Right atrium auricular region (tissue), 2 donors: Measurements from ENCODE around the gene BCL2. TPM values are rescaled to one million over a fixed set of nuclear protein-coding genes. Genes with fewer than 3 reads are reported as not detected.

Source experiments
- DNase-seq: peaks from one replicate; pipeline ENCODE4 v3.0.0-alpha.2; 2019; ENCODE audit warnings: low spot score
- H3K27ac ChIP-seq, 2 donors: fragments of 200-600 bp; sonication (generic); 1 replicate in 1 of 2; 2 replicates in 1 of 2; pipeline ENCODE4 v1.5.1; 2016 to 2019
- H3K27me3 ChIP-seq, 2 donors: fragments of 200-600 bp; sonication (generic); one replicate each; pipeline versions ENCODE4 v1.5.1 to v1.6.0; 2017 to 2019
- H3K36me3 ChIP-seq: fragments of 200-600 bp; sonication (generic); one replicate; pipeline ENCODE4 v1.5.1; 2016
- H3K4me1 ChIP-seq, 2 donors: fragments of 200-600 bp; sonication (generic); one replicate each; pipeline versions ENCODE4 v1.5.1 to v1.6.0; 2017 to 2019
- H3K4me3 ChIP-seq, 2 donors: fragments of 200-600 bp; sonication (generic); 1 replicate in 1 of 2; 2 replicates in 1 of 2; pipeline ENCODE4 v1.5.1; 2017 to 2019; ENCODE audit warnings: mild to moderate bottlenecking in 1 of 2, moderate library complexity in 1 of 2
- H3K9me3 ChIP-seq, 2 donors: fragments of 200-600 bp; sonication (generic); one replicate each; pipeline ENCODE4 v1.5.1; 2019
- total RNA-seq, 2 donors: library from RNA; depleted of rRNA; stranded (reverse); fragments of >200 nt; gene quantifications; one replicate each; pipeline ENCODE4 v1.1.0, GENCODE V29; 2016
- TF ChIP-seq, protein P1 (sequence below), 2 donors: fragments of 200-600 bp; sonication (generic); IDR thresholded peaks; one replicate each; pipeline ENCODE4 v1.5.1; 2019; ENCODE audit warnings: antibody characterized with exemption in 2 of 2

Gene BCL2
- total RNA-seq, 2 donors from 2014 or later, result 6.5 to 8.0 TPM

DNA sequence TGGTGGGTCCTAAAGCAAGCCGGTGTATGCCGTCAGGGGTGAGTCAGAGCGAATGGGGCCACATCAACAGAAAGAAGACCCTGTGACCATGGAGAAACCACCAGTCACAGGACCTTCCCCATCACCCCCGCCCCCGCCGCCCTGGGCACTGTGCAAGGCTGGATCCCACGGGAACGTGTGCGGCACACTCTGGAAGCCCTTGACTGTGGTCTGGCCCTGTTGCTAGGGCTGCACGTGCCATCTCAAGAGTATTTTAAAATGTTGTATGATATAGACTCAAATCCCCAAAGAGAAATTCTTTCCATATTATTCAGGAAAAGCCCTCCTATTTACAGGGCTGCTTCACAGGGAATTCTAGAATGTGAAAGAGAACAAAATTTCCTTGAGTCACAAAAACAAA is 174.8 kb downstream of the BCL2 start:
- H3K9me3 ChIP-seq, result no peaks in the 10 kb centered on the region

GRCh38 chr18:63143330-63143771 is 176.2 kb downstream of the BCL2 start:
- H3K4me1 ChIP-seq, result peaks cover 0 to 34% of the 10 kb centered on the region in 2 donors
- no peaks in the 10 kb centered on the region for H3K27me3 ChIP-seq
- TF ChIP-seq, protein P1, sequence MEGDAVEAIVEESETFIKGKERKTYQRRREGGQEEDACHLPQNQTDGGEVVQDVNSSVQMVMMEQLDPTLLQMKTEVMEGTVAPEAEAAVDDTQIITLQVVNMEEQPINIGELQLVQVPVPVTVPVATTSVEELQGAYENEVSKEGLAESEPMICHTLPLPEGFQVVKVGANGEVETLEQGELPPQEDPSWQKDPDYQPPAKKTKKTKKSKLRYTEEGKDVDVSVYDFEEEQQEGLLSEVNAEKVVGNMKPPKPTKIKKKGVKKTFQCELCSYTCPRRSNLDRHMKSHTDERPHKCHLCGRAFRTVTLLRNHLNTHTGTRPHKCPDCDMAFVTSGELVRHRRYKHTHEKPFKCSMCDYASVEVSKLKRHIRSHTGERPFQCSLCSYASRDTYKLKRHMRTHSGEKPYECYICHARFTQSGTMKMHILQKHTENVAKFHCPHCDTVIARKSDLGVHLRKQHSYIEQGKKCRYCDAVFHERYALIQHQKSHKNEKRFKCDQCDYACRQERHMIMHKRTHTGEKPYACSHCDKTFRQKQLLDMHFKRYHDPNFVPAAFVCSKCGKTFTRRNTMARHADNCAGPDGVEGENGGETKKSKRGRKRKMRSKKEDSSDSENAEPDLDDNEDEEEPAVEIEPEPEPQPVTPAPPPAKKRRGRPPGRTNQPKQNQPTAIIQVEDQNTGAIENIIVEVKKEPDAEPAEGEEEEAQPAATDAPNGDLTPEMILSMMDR (IDR thresholded peaks at IDR 0.05), result no peak
- no peak overlapping the region for H3K4me3 ChIP-seq
- DNase-seq, result no peak
- no peaks in the 10 kb centered on the region for H3K36me3 ChIP-seq
- H3K27ac ChIP-seq, result no peak overlapping the region
- H3K9me3 ChIP-seq, result no peaks in the 10 kb centered on the region

More for the DNA sequence above, 174.8 kb downstream of the BCL2 start:
- no peaks in the 10 kb centered on the region for H3K27me3 ChIP-seq
- H3K27ac ChIP-seq, result no peak overlapping the region
- no peaks in the 10 kb centered on the region for H3K36me3 ChIP-seq
- no peak overlapping the region for H3K4me3 ChIP-seq
- peaks cover 0 to 33% of the 10 kb centered on the region in 2 donors for H3K4me1 ChIP-seq
- TF ChIP-seq, protein P1 (IDR thresholded peaks at IDR 0.05), result no peak
- no peak for DNase-seq

GRCh38 chr18:63142594-63143225 is 176.9 kb downstream of the BCL2 start:
- Histone ChIP-seq H3K9me3 (no peaks in the 10 kb centered on the region), H3K27ac (no peak overlapping the region), H3K36me3 (no peaks in the 10 kb centered on the region), H3K4me3 (no peak overlapping the region), H3K4me1 (peaks cover 0 to 34% of the 10 kb centered on the region in 2 donors), H3K27me3 (no peaks in the 10 kb centered on the region)
- no peak for DNase-seq
- TF ChIP-seq, protein P1 (IDR thresholded peaks at IDR 0.05), result no peak

GRCh38 chr18:63141778-63142176 is 177.8 kb downstream of the BCL2 start:
- no peaks in the 10 kb centered on the region for H3K9me3 ChIP-seq
- TF ChIP-seq, protein P1 (IDR thresholded peaks at IDR 0.05), result no peak
- H3K4me3 ChIP-seq, result no peak overlapping the region
- no peak for DNase-seq
- H3K27me3 ChIP-seq, result no peaks in the 10 kb centered on the region
- no peak overlapping the region for H3K27ac ChIP-seq
- peaks cover 0 to 34% of the 10 kb centered on the region in 2 donors for H3K4me1 ChIP-seq
- H3K36me3 ChIP-seq, result no peaks in the 10 kb centered on the region

DNA sequence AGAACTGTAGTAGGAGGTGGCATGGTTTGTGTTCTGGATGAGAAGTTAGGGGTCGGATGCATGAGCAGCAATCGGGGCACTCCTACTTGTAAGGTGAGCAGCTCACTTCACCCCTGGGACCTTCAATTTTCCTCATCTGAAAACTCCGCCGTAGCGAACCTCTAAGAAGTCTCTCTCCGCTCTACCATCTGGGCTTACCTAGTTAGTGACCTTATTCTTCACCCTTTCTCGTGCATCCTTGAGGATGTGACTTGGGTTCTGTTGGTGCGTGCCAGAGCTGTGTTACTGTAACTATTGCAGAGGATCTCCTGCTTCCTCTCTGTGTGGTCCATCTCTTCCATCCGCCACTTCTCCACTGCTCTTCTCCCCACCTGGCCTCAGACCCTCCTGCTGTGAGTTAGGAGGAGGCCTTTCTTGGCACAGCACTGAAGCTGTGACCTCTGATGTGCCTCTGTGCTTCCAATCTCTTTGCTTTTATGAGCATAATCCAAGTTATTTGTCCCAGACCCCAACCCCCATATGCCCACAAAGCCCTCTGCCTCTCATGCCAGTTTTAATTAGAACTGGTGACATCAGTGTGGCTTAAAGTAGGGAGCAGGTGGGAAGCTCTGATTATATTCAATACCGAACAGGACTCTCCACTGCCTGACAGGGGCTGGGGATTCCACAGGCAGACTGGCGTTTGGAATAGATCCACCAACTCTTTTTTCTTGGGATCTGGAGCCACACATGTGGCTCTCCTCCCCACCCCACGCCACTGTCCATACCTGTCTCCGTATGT is 178.4 kb downstream of the BCL2 start:
- no peak overlapping the region for H3K27ac ChIP-seq
- H3K36me3 ChIP-seq, result no peaks in the 10 kb centered on the region
- peaks cover 0 to 34% of the 10 kb centered on the region in 2 donors for H3K4me1 ChIP-seq
- TF ChIP-seq, protein P1 (IDR thresholded peaks at IDR 0.05), result no peak
- no peaks in the 10 kb centered on the region for H3K27me3 ChIP-seq
- no peaks in the 10 kb centered on the region for H3K9me3 ChIP-seq
- DNase-seq, result no peak
- no peak overlapping the region for H3K4me3 ChIP-seq
